VCaP (cell line): ENCODE data around the gene FAM180A.

Experiments used
- H3K27ac ChIP-seq: fragments of 450-650 bp; 2 replicates; pipeline ENCODE4 v1.5.1; 2017
- CTCF ChIP-seq: fragments of 450-650 bp; conservative IDR thresholded peaks from 2 replicates; pipeline ENCODE4 v1.5.1; 2017; ENCODE audit warnings: mild to moderate bottlenecking, moderate library complexity

The FAM180A gene

DNA sequence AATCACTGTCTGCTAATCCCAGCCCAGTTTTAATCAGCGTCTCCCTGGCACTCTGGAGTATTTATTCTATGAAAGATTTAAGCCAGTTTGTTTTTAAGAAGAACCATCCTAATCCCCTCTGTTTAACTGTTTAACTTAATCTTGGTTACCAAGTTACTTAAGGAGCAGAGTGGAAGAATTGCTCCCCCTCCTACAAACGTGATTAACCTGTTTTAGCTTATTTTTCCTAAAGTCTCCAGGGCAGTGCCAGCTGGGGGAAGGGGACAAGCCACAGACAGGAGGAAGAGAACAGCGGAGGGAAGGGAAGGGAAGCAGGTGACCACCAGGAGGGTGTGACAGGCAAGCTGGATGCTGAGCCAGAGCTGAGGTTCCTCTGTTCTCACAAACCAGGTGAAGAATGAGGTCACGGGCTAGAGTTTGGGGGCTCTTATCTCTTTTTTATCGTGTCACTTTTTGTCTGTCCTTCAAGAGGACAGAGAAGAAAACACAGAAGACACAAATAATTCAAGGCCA lies 22.3 kb downstream of the FAM180A start:
- TF ChIP-seq CTCF: no peak
- H3K27ac ChIP-seq: no peak overlapping the region

- no peak for TF ChIP-seq CTCF
- H3K27ac ChIP-seq: no peak overlapping the region
Observed at GRCh38 chr7:135723411-135723810, 25.2 kb downstream of the FAM180A start.

- no peak for TF ChIP-seq CTCF
- H3K27ac ChIP-seq: no peak overlapping the region
Observed at GRCh38 chr7:135721198-135721820, 27.3 kb downstream of the FAM180A start.

GRCh38 chr7:135719688-135720087 lies 28.9 kb downstream of the FAM180A start:
- no peak overlapping the region for H3K27ac ChIP-seq
- TF ChIP-seq CTCF: no peak

- TF ChIP-seq CTCF: no peak
- no peak overlapping the region for H3K27ac ChIP-seq
Observed at GRCh38 chr7:135718794-135719437, 29.7 kb downstream of the FAM180A start.

- TF ChIP-seq CTCF: no peak
- H3K27ac ChIP-seq: no peak overlapping the region
Observed at GRCh38 chr7:135718219-135718618, 30.4 kb downstream of the FAM180A start.

GRCh38 chr7:135717693-135718092 lies 30.9 kb downstream of the FAM180A start:
- TF ChIP-seq CTCF: no peak
- no peak overlapping the region for H3K27ac ChIP-seq
